ENCODE measurements around the gene TRPM5.

The TRPM5 gene

GRCh38 chr11:2427721-2428321 is 16.5 kb downstream of the TRPM5 start:
- in situ Hi-C loops (cut with HindIII; ENCODE audit: low pct_ligation_motif_present, low pct_unique_long_range_greater_than_20kb, low sequenced_read_pairs), result no loop called here
- DNase-seq, result no peak

GRCh38 chr11:2426826-2427521 is 17.3 kb downstream of the TRPM5 start:
- DNase-seq, result no peak
- in situ Hi-C loops (cut with HindIII; ENCODE audit: low pct_ligation_motif_present, low pct_unique_long_range_greater_than_20kb, low sequenced_read_pairs), result no loop called here

GRCh38 chr11:2426221-2426620 is 18.1 kb downstream of the TRPM5 start:
- no peak for DNase-seq
- in situ Hi-C loops (cut with HindIII; ENCODE audit: low pct_ligation_motif_present, low pct_unique_long_range_greater_than_20kb, low sequenced_read_pairs), result no loop called here

GRCh38 chr11:2425506-2425905 is 18.8 kb downstream of the TRPM5 start:
- in situ Hi-C loops (cut with HindIII; ENCODE audit: low pct_ligation_motif_present, low pct_unique_long_range_greater_than_20kb, low sequenced_read_pairs), result no loop called here
- no peak for DNase-seq

- in situ Hi-C loops (cut with HindIII; ENCODE audit: low pct_ligation_motif_present, low pct_unique_long_range_greater_than_20kb, low sequenced_read_pairs), result no loop called here
- no peak for DNase-seq
Observed at GRCh38 chr11:2424811-2425495, 19.4 kb downstream of the TRPM5 start.

- no peak for DNase-seq
- in situ Hi-C loops (cut with HindIII; ENCODE audit: low pct_ligation_motif_present, low pct_unique_long_range_greater_than_20kb, low sequenced_read_pairs), result no loop called here
Observed at GRCh38 chr11:2423157-2424025, 20.9 kb downstream of the TRPM5 start.

- in situ Hi-C loops (cut with HindIII; ENCODE audit: low pct_ligation_motif_present, low pct_unique_long_range_greater_than_20kb, low sequenced_read_pairs), result no loop called here
- DNase-seq, result no peak
Observed at GRCh38 chr11:2422461-2423156, 21.7 kb downstream of the TRPM5 start.

- DNase-seq, result no peak
- in situ Hi-C loops (cut with HindIII; ENCODE audit: low pct_ligation_motif_present, low pct_unique_long_range_greater_than_20kb, low sequenced_read_pairs), result no loop called here
Observed at GRCh38 chr11:2421996-2422395, 22.3 kb downstream of the TRPM5 start.

GRCh38 chr11:2421226-2421994 is 22.9 kb downstream of the TRPM5 start:
- in situ Hi-C loops (cut with HindIII; ENCODE audit: low pct_ligation_motif_present, low pct_unique_long_range_greater_than_20kb, low sequenced_read_pairs), result no loop called here
- no peak for DNase-seq

- DNase-seq, result peak; percentile 66
- in situ Hi-C loops (cut with HindIII; ENCODE audit: low pct_ligation_motif_present, low pct_unique_long_range_greater_than_20kb, low sequenced_read_pairs), result no loop called here
Observed at GRCh38 chr11:2420502-2421225, 23.6 kb downstream of the TRPM5 start.

- in situ Hi-C loops (cut with HindIII; ENCODE audit: low pct_ligation_motif_present, low pct_unique_long_range_greater_than_20kb, low sequenced_read_pairs), result no loop called here
- peak; percentile 69 for DNase-seq
Observed at GRCh38 chr11:2419638-2420501, 24.4 kb downstream of the TRPM5 start.

GRCh38 chr11:2418693-2419360 is 25.5 kb downstream of the TRPM5 start:
- no peak for DNase-seq
- in situ Hi-C loops (cut with HindIII; ENCODE audit: low pct_ligation_motif_present, low pct_unique_long_range_greater_than_20kb, low sequenced_read_pairs), result no loop called here

- DNase-seq, result no peak
- in situ Hi-C loops (cut with HindIII; ENCODE audit: low pct_ligation_motif_present, low pct_unique_long_range_greater_than_20kb, low sequenced_read_pairs), result no loop called here
Observed at GRCh38 chr11:2417856-2418692, 26.2 kb downstream of the TRPM5 start.

GRCh38 chr11:2416765-2417164 is 27.5 kb downstream of the TRPM5 start:
- in situ Hi-C loops (cut with HindIII; ENCODE audit: low pct_ligation_motif_present, low pct_unique_long_range_greater_than_20kb, low sequenced_read_pairs), result no loop called here
- no peak for DNase-seq

Data from ACHN (cell line).